CD4-positive, alpha-beta T cell treated with Interleukin-15 for 4 hours (primary cell): ENCODE measurements around the gene TBCD.

Source experiments
- DNase-seq: peaks from one replicate; pipeline ENCODE4 v3.0.0-alpha.2; 2020; ENCODE audit warnings: low spot score

Gene TBCD

DNA sequence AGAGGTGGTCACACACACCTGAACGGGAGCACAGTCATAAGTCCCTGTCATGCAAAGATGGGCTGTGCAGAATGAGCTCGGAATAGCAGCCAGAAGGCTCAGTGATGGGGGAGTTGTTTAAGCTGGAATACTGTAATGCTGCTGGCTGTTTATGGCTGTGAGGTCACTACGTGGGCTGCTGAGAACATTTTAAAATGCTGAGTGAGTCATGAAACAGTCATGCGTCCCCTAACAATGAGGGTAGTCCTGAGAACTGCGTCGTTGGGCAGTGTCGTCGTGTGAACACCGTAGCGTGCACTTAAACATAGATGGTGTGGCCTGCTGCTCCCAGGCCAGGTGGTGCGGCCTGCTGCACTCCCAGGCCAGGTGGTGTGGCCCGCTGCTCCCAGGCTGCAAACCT is 39.7 kb downstream of the TBCD start:
- no peak for DNase-seq

DNA sequence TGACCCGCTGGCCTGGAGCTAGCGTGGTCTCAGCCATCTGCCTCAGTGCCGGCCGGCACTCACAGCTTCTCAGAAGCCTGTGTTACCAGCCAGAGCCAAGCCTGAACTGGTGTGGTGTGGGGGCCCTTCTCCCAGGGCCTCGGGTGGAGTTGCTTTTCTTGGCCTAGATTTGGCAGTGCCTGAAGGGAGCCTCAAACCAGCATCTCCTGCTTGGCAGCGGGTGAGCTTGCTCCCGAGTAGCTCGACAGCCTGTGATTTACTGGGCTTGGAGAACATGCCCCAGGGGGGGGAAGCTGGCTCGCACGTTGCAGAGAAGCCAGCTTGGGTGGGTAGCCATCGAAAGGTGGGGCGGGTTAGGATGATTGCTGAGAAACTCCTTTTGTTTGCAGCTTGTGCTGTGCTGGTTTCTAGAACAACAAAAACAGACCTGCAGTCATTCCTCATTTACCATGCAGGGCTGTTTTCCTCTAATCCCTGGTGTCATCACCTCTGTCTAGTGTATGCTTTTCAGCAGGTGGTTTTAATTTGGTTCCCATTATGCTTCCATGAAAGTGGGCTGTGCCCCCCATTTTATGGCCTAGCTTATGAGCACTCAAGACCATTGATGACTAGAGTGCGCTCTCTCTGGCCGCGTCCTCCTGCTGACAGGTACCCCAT is 42.2 kb downstream of the TBCD start:
- DNase-seq = no peak

DNA sequence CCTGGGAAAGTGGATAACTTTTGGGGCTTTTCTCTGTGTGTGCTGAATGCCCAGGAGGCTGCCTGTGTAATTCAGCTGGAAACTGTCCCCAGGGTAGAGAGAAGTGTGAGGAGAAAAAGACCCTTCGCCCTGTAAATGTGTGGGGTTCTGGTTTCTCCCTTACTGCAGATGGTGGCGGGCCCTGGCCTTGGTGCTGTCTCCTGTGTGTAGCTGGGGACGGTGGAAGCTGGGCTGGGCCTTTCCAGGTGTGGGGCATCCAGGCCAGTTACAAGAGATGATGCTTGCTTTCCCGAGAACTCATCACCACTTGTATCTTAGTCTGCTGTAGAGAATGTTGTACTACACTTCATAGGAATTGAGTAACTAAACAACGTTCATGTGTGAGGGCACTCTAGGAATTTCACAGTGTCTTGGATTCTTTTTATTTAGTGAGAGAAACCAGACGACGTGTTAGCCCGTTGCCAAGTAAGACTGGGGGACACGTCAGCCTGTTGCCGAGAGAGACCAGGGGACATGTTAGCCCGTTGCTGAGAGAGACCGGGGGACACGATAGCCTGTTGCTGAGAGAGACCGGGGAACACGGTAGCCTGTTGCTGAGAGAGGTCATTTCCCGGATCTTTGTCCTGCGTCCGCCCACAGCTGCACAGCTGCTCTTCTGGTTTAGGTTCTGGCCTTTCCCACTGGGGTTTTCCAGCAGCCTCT is 43.1 kb downstream of the TBCD start:
- DNase-seq = no peak

DNA sequence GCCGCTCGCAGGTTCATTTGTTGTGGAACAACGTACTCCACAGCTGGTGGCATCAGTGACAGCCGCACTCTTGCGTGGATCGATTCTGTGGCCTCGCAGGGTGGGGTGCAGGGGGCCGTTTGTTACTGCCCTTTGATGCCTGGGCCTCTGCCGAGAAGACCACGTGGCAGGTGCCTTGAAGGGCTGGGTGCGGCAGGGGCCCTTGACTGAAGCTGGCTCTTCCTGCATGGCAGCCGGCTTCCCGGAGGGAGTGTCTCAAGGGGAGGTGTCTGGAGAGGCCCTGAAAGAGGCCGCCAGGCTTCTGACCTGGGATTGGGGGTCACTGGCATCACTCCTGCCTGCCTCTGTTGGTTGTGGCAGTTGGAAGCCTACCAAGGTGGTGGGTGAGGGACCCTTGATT is 43.8 kb downstream of the TBCD start:
- no peak for DNase-seq

GRCh38 chr17:82797061-82797460 is 45.2 kb downstream of the TBCD start:
- no peak for DNase-seq

- no peak for DNase-seq
Measured at GRCh38 chr17:82798752-82799151, 46.9 kb downstream of the TBCD start.

DNA sequence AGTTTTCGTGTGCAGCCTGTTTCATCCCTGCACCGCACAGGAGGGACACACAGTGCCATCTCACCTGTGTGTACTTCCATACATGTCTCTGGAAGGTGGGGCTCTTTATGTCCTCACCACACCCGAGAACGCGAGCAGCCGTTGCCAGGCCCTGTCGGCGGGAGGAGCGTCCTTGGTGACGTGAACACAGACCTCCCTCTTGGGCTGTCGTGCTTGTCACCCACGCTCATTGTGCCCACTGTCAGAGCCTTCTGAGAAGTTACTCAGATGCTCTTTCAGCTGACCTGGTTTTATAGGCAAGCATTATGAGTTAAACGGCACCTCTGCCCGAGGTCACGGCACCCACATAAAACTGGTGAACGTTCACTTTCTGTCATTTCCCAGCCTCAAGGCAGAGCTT is 47.7 kb downstream of the TBCD start:
- DNase-seq = no peak

DNA sequence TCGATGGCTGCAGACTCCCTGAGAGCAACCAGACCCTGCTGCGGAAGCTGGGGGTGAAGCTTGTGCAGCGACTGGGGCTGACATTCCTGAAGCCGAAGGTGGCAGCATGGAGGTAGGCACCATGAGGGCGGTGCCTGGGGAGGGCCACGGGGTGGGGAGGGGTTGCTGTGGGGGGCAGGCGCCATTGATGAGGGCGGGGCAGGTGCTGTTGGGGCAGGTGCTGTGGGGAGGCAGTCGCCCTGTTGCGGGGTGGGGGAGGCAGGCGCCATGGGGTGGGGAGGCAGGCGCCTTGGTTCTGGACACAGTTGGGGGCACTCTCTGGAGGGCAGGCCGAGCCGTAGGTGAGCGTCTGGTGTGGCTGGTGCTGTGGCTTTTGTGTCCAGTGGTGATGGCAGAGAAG is 49.0 kb downstream of the TBCD start:
- DNase-seq = no peak

DNA sequence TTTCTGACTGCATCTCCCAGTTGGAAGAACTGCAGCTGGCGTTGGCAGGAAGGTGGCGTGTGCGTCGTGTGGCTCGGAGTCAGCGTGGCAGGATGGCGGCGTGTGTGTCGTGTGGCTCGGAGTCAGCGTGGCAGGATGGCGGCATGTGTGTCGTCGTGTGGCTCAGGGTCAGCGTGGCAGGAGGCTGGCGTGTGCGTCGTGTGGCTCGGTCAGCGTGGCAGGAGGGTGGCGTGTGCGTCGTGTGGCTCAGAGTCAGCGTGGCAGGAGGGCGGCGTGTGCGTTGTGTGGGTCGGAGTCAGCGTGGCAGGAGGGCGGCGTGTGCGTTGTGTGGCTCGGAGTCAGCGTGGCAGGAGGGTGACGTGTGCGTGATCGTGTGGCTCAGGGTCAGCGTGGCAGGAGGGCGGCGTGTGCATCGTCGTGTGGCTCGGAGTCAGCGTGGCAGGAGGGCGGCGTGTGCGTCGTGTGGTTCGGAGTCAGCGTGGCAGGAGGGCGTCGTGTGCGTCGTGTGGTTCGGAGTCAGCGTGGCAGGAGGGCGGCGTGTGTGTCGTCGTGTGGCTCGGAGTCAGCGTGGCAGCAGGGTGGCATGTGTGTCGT is 49.6 kb downstream of the TBCD start:
- no peak for DNase-seq

DNA sequence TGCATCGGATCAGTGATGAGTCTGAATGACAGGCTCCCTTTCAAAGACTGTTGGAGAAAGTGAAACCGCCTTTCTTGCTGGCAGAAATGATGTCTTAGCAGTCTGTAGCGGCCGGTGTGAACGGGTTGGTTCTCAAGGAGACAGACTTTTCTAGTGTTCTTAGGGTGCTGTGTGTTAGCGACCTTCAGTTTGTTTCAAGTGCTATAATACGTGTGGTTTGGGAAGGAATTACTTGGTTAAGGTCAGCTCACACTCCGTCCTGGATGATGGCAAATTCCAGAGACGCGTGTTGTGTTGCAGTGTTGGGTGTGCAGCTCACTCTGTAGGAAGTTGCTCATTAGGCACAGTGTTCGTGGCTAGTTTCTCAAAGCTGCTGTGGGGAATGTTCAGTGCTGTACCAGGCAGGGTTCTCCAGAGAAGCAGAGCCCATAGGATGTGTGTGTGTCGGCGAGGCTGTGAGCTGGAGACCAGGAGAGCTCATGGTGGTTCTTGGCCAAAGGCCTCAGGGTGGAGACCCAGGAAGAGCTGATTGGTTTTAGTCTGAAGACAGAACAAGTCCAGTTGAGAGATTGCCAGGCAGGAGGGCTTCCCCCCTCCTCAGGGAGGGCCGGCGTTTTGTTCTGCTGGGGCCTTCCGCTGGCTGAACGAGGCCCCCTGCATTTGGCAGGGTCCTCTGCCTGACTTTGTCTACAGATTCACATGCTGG is 50.4 kb downstream of the TBCD start:
- no peak for DNase-seq

DNA sequence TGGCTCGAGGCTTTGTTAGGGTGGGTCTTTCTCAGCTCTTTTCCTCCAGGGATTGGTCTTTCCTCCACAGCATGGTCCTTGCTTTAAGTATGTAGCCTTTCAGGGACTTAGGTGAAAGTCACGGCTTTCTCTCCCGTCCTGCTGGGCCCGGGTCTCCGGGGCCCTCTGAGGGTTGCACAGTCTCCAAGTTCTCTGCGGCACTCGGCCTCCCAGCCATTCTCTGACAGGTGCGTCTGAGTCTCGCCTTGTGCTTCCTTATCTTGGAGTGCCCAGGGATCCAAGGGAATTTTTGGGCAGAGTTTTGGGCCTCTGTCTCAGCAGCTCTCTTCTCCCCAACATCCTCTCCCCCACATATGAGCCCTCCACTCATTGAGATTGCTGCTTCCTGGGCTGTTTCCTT is 51.3 kb downstream of the TBCD start:
- DNase-seq = no peak

- DNase-seq = no peak
Measured at GRCh38 chr17:82803606-82804005, 51.7 kb downstream of the TBCD start.

DNA sequence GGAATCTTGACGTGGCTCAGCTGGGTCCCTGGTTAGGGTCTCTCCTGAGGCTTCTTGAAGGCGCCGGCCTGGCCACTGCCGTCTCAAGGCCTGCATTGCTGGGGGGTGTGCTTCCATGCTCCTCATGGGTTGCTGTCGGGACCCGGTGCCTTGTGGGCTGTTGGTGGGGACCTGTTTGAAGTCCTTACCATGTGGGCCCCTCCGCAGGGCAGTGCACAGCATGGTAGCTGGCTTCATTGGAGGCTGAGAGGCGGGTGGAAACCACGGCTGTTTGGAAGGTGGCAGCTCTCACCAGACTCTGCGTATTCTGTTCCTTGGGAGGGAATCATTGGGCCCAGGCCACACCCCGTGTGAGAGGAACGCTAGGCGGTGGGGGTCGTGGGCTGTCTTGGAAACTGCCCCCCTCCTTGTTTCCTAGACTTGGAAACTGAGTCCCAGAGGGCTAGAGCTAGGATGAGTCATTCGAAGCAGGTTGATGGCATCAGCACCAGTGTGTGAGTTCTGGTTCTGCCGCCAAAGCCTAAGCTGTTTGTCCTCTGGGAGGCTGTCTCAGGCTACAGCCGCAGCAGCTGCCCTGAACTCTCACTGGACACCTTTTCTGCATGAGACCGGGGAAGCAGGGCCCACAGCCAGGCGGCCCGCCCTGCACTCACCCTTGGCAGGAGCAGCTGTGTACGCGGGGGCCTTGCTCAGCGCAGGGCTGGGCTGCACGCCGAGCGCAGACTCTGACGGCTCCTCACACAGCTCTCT is 52.8 kb downstream of the TBCD start:
- no peak for DNase-seq

- DNase-seq = no peak
Measured at GRCh38 chr17:82805254-82805653, 53.4 kb downstream of the TBCD start.

GRCh38 chr17:82805823-82806222 is 54.0 kb downstream of the TBCD start:
- no peak for DNase-seq

DNA sequence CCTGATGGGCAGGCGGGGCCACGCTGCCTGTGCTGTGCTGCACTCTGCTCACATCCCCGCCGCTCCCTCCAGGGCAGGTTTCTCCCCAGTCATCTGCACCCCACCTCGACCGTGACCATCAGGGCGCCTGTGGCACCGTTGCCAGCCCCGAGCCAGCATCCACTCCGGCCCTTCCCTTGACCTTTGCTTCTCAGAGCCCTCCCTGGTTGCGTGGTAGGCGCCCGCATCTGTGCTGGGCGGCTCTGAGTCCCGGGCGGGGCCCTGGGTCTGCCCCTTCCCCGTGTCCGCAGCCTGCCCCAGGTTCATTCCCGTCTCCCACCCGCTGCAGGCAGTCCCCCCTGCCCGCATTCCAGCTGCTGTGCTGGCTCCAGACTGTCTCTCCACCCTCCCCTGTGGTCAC is 54.8 kb downstream of the TBCD start:
- DNase-seq = no peak

DNA sequence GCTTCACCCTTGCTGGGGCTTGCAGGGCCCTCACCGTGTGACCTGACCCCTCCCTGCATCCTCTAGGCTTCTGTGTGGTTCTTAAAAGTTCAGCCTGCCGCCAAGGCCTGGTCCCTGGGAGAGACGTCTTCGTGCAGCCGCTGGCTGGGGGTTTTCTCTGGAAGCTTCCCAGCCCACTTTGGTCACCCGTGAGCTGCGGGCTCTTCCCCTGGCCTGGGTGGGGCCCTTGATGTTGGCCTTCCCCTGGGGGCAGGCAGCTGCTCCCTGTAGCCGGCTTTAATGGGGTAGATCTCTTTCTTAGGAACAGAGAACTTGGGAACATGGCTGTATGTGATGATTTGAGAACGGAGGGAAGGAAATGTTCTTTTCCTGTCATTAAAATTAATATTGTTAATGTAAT is 55.2 kb downstream of the TBCD start:
- no peak for DNase-seq

GRCh38 chr17:82807562-82807961 is 55.7 kb downstream of the TBCD start:
- no peak for DNase-seq

GRCh38 chr17:82808006-82808405 is 56.1 kb downstream of the TBCD start:
- DNase-seq = no peak

GRCh38 chr17:82808921-82809905 is 57.3 kb downstream of the TBCD start:
- no peak for DNase-seq
